Loucy (cell line): ENCODE data around the gene MADD.

Experiments used
- H2AFZ ChIP-seq: fragments of 200-600 bp; sonication (generic); 2 replicates; pipeline ENCODE4 v1.6.0; 2016; ENCODE audit warnings: antibody characterized with exemption, mild to moderate bottlenecking, low read length, moderate library complexity
- H3F3A ChIP-seq: fragments of 200-600 bp; 2 replicates; pipeline ENCODE4 v1.6.0; 2016; ENCODE audit warnings: antibody characterized with exemption, low read depth, mild to moderate bottlenecking
- H3K27me3 ChIP-seq: fragments of 200-600 bp; sonication (generic); 2 replicates; pipeline ENCODE4 v1.6.1; 2014; ENCODE audit warnings: low read length, mild to moderate bottlenecking; ENCODE audit not compliant: insufficient read depth, poor library complexity, severe bottlenecking
- H3K36me3 ChIP-seq: fragments of 200-600 bp; sonication (generic); 2 replicates; pipeline ENCODE4 v1.6.1; 2016; ENCODE audit warnings: low read length; ENCODE audit not compliant: insufficient read depth
- H3K4me1 ChIP-seq: fragments of 200-600 bp; sonication (generic); 2 replicates; pipeline ENCODE4 v1.5.1; 2014; ENCODE audit warnings: low read length, mild to moderate bottlenecking; ENCODE audit not compliant: insufficient read depth, poor library complexity, severe bottlenecking
- H3K4me2 ChIP-seq: fragments of 200-600 bp; sonication (generic); 2 replicates; pipeline ENCODE4 v1.6.0; 2014; ENCODE audit warnings: antibody characterized with exemption, low read length, low read depth, mild to moderate bottlenecking; ENCODE audit not compliant: poor library complexity, severe bottlenecking
- H3K4me3 ChIP-seq: fragments of 200-600 bp; sonication (generic); 2 replicates; pipeline ENCODE4 v1.5.1; 2014; ENCODE audit warnings: low read length, mild to moderate bottlenecking, mixed read lengths; ENCODE audit not compliant: poor library complexity, severe bottlenecking
- H3K79me2 ChIP-seq: fragments of 200-600 bp; sonication (generic); 2 replicates; pipeline ENCODE4 v1.6.1; 2014; ENCODE audit warnings: low read length; ENCODE audit not compliant: insufficient read depth
- H3K9ac ChIP-seq: fragments of 200-600 bp; sonication (generic); 2 replicates; pipeline ENCODE4 v1.6.0; 2014; ENCODE audit warnings: mild to moderate bottlenecking, low read depth, low read length, moderate library complexity; ENCODE audit not compliant: poor library complexity, severe bottlenecking
- H3K9me2 ChIP-seq: fragments of 200-600 bp; sonication (generic); replicated peaks from 2 replicates; pipeline ENCODE4 v1.6.1; 2016; ENCODE audit warnings: low read depth, low read length, mixed read lengths
- H3K9me3 ChIP-seq: fragments of 200-600 bp; sonication (generic); 2 replicates; pipeline ENCODE4 v1.6.1; 2014; ENCODE audit warnings: mild to moderate bottlenecking, antibody characterized with exemption, low read length, low read depth; ENCODE audit not compliant: insufficient read depth
- H4K20me1 ChIP-seq: fragments of 200-600 bp; sonication (generic); 2 replicates; pipeline ENCODE4 v1.6.0; 2014; ENCODE audit warnings: antibody characterized with exemption, low read length, mild to moderate bottlenecking; ENCODE audit not compliant: insufficient read depth, poor library complexity, severe bottlenecking
- CTCF ChIP-seq: fragments of 200-600 bp; sonication (generic); conservative IDR thresholded peaks from 2 replicates; pipeline ENCODE4 v1.5.1; 2014; ENCODE audit warnings: mild to moderate bottlenecking, antibody characterized with exemption, low read length
- EZH2phosphoT487 ChIP-seq: fragments of 200-600 bp; IDR thresholded peaks from 2 replicates; pipeline ENCODE4 v1.6.1; 2018; ENCODE audit warnings: antibody characterized with exemption, mild to moderate bottlenecking, moderate library complexity, borderline replicate concordance

Gene MADD

GRCh38 chr11:47274495-47275235, 4.7 kb downstream of the MADD start:
- H3K4me2 ChIP-seq = peak overlapping the region; percentile 94
- peaks cover 56% of the 10 kb centered on the region for H3K36me3 ChIP-seq
- no peak overlapping the region for H2AFZ ChIP-seq
- no peak overlapping the region for H3K9ac ChIP-seq
- peaks cover 42% of the 10 kb centered on the region for H4K20me1 ChIP-seq
- H3K79me2 ChIP-seq = peaks cover 72% of the 10 kb centered on the region
- H3K4me3 ChIP-seq = no peak overlapping the region
- no peaks in the 10 kb centered on the region for H3K9me3 ChIP-seq
- no peak for TF ChIP-seq CTCF
- TF ChIP-seq EZH2phosphoT487 = no peak
- no peaks in the 10 kb centered on the region; the same call in 1 of the 2 replicates for H3F3A ChIP-seq
- no peaks in the 10 kb centered on the region for H3K27me3 ChIP-seq
- H3K4me1 ChIP-seq = peaks cover 22% of the 10 kb centered on the region
- H3K9me2 ChIP-seq = no peaks in the 10 kb centered on the region

DNA sequence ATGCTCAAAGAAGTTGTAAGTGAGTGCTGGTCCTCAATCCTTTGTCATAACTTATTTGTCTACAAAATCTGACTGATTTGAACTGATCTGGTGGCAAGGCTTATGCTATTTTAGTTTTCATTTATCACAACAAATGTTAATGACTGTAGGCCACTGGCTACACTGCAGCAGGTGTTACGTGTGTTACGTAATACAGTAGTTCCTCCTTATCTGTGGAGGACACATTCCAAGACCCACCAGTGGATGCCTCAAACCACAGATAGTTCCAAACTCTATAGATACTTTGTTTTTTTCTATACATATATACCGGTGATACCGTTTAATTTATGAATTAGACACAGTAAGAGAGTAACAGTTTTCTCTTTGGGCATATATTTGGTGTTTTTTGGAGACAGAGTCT, 7.0 kb downstream of the MADD start:
- Histone ChIP-seq H3K9me3 (no peaks in the 10 kb centered on the region), H3K27me3 (no peaks in the 10 kb centered on the region), H3K9me2 (no peaks in the 10 kb centered on the region), H3K4me3 (no peak overlapping the region), H3K4me1 (peaks cover 8% of the 10 kb centered on the region), H2AFZ (no peak overlapping the region), H3K36me3 (peaks cover 75% of the 10 kb centered on the region), H3F3A (no peaks in the 10 kb centered on the region; the same call in 1 of the 2 replicates), H4K20me1 (peaks cover 26% of the 10 kb centered on the region), H3K9ac (no peak overlapping the region), H3K79me2 (peaks cover 55% of the 10 kb centered on the region), H3K4me2 (no peak overlapping the region)
- no peak for TF ChIP-seq CTCF
- no peak for TF ChIP-seq EZH2phosphoT487

DNA sequence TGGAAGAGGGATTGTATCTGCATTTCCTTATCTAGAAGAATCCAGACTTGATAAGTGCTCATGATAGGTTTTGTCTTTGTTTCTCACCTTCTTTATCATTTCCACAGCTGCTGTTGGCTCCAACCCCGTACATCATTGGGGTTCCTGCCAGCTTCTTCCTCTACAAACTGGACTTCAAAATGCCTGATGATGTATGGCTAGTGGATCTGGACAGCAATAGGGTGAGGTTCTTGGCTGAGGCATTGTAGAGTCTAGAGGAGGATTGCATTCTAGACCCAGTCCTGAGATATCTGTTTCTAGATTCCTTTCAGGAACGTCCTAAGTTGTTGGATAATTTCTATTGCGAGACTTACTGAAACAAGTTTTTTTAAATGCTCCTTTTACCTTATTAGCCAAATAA, 8.1 kb downstream of the MADD start:
- Histone ChIP-seq H3K4me1 (no peaks in the 10 kb centered on the region), H3K36me3 (peaks cover 85% of the 10 kb centered on the region), H2AFZ (no peak overlapping the region), H3K27me3 (no peaks in the 10 kb centered on the region), H3K9ac (no peak overlapping the region), H3F3A (no peaks in the 10 kb centered on the region; the same call in 1 of the 2 replicates), H3K9me3 (no peaks in the 10 kb centered on the region), H3K4me2 (no peak overlapping the region), H4K20me1 (peaks cover 14% of the 10 kb centered on the region), H3K79me2 (peaks cover 44% of the 10 kb centered on the region), H3K4me3 (no peak overlapping the region), H3K9me2 (no peaks in the 10 kb centered on the region)
- no peak for TF ChIP-seq CTCF
- no peak for TF ChIP-seq EZH2phosphoT487
